GM23248 (cell line): ENCODE data around the gene CD46.

Experiments used
- EZH2 ChIP-seq: fragments of 200-600 bp; sonication (generic); IDR thresholded peaks from 2 replicates; pipeline ENCODE4 v1.6.1; 2018; ENCODE audit warnings: antibody characterized with exemption, mild to moderate bottlenecking; ENCODE audit not compliant: insufficient read depth, poor library complexity, severe bottlenecking
- EZH2phosphoT487 ChIP-seq: fragments of 200-600 bp; sonication (generic); IDR thresholded peaks from 2 replicates; pipeline ENCODE4 v1.6.1; 2018; ENCODE audit warnings: antibody characterized with exemption, moderate library complexity, mild to moderate bottlenecking, low read depth; ENCODE audit not compliant: insufficient read depth

DNA sequence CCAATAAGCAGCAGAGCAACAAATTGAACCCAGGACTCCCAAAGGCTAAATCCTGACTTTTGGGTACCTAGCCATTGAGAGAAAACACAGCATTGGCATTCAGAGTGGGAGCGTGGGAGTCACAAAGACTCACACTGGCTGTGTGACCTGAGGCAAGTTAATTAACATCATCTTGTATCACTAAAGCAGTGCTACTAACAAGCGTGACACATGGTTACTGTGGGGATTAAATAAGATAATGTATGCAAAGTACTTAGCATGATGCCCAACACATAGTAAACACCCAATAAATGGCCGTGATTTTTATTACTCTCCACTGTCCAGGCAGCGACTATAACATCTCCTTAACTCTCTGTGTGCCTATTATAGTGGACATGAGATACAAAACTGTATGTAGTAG lies 85.8 kb downstream of the CD46 start:
- TF ChIP-seq EZH2, result no peak
- no peak for TF ChIP-seq EZH2phosphoT487
